ENCODE results near the gene CCND2.

DNA sequence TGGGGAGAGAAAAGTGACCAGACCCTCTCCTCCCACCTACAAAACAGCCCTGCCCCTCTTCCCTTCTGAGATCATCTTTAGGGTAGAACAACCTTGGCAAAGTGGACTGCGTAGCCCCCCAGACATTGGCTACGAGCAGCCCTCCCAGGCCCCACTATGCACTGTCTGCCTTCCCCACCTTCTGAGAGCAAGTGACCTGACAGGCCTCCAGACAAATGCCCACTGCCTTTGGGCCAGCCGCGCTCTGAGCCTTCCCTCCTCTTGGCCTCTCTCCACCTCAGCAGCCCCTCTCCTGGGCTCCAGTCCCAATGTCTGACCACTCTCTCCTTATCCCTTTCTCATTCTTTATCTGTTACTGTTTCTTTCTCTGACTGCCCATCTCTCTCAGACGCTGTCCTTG lies 46.5 kb upstream of the CCND2 start:
- TF ChIP-seq CTCF (IDR thresholded peaks at IDR 0.05) (no peak), POLR2A (IDR thresholded peaks at IDR 0.05) (no peak)
